Suprapubic skin (tissue), 4 donors: ENCODE data around the gene ZBTB20. TPM values are rescaled to one million over a fixed set of nuclear protein-coding genes. Genes with fewer than 3 reads are reported as not detected.

ENCODE experiments used
- DNase-seq, 2 donors: peaks; one replicate each; pipeline ENCODE4 v3.0.0-alpha.2; 2019; ENCODE audit warnings: low spot score in 2 of 2
- H3K27ac ChIP-seq: fragments of 200-600 bp; sonication (generic); one replicate; pipeline ENCODE4 v1.5.1; 2019
- H3K27me3 ChIP-seq: fragments of 200-600 bp; sonication (generic); one replicate; pipeline ENCODE4 v1.5.1; 2019
- H3K36me3 ChIP-seq: fragments of 200-600 bp; sonication (generic); one replicate; pipeline ENCODE4 v1.5.1; 2019
- H3K4me1 ChIP-seq: fragments of 200-600 bp; sonication (generic); one replicate; pipeline ENCODE4 v1.5.1; 2019
- H3K4me3 ChIP-seq: fragments of 200-600 bp; sonication (generic); one replicate; pipeline ENCODE4 v1.5.1; 2019; ENCODE audit warnings: mild to moderate bottlenecking
- H3K9me3 ChIP-seq: fragments of 200-600 bp; sonication (generic); one replicate; pipeline ENCODE4 v1.5.1; 2019
- CTCF ChIP-seq, 2 donors: fragments of 200-600 bp in 1 of 2; fragments of 450-650 bp in 1 of 2; sonication (generic) in 1 of 2; IDR thresholded peaks; one replicate each; pipeline ENCODE4 v1.5.1; 2016 to 2019; ENCODE audit warnings: antibody characterized with exemption in 2 of 2, mild to moderate bottlenecking in 1 of 2, moderate library complexity in 1 of 2
- EP300 ChIP-seq: sonication (generic); formaldehyde crosslinking; IDR thresholded peaks from one replicate; pipeline ENCODE4 v1.6.1; 2017; ENCODE audit warnings: antibody characterized with exemption
- POLR2A ChIP-seq, 2 donors: fragments of 450-650 bp; IDR thresholded peaks; one replicate each; pipeline ENCODE4 v1.6.1; 2017; ENCODE audit warnings: antibody characterized with exemption in 2 of 2, mild to moderate bottlenecking in 2 of 2, moderate library complexity in 2 of 2
- POLR2AphosphoS5 ChIP-seq, 3 donors: sonication (generic); formaldehyde crosslinking; IDR thresholded peaks; one replicate each; pipeline ENCODE4 v1.6.1; 2017; ENCODE audit warnings: antibody characterized with exemption in 3 of 3
- WGBS: methylation state at CpG from one replicate; pipeline ENCODE4 v1.1.5; 2018; 5-methylcytosine and 5-hydroxymethylcytosine counted together
- total RNA-seq, 4 donors: library from RNA; depleted of rRNA; stranded (reverse); fragments of >200 nt; gene quantifications; one replicate each; pipeline ENCODE4 v1.1.0, GENCODE V29; 2016

The ZBTB20 gene
- total RNA-seq, 4 donors from 2014 or later: 23.6 to 77.2 (median 39.4) TPM

DNA sequence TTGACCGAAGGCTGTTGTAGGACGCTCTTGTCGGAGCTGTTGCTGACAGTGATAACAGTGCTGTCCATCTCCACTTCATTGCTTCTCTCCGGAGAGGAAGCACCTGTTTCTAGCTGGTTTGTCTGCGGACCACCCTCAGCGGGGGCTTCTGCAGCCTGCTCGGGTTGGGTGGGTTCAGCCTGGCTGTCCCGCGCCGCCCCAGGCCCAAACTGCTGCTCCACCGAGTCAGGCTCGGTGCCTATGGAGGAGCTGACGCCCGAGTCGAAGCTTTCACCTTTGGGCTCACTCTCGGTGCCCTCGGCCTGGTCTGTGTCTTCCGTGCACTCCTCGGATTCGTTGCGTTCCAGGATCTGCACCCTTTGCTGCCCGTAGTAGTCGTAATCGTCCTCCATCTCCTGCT lies 796.4 kb downstream of the ZBTB20 start:
- Histone ChIP-seq H3K9me3 (no peaks in the 10 kb centered on the region), H3K27me3 (no peaks in the 10 kb centered on the region), H3K27ac (no peak overlapping the region), H3K36me3 (peaks cover 33% of the 10 kb centered on the region), H3K4me3 (no peak overlapping the region), H3K4me1 (no peaks in the 10 kb centered on the region)
- DNase-seq: no peak
- WGBS: 98% methylated on average over 21 of the region's 24 CpGs
- TF ChIP-seq POLR2AphosphoS5 (IDR thresholded peaks at IDR 0.05) (no peak), POLR2A (IDR thresholded peaks at IDR 0.05) (no peak), CTCF (IDR thresholded peaks at IDR 0.05) (no peak), EP300 (no peak)

GRCh38 chr3:114350271-114350670 lies 796.8 kb downstream of the ZBTB20 start:
- Histone ChIP-seq H3K27ac (no peak overlapping the region), H3K9me3 (no peaks in the 10 kb centered on the region), H3K27me3 (no peaks in the 10 kb centered on the region), H3K36me3 (peaks cover 33% of the 10 kb centered on the region), H3K4me3 (no peak overlapping the region), H3K4me1 (no peaks in the 10 kb centered on the region)
- DNase-seq: no peak
- 93% methylated on average over 10 of the region's 12 CpGs for WGBS
- TF ChIP-seq EP300 (no peak), POLR2A (IDR thresholded peaks at IDR 0.05) (no peak), CTCF (IDR thresholded peaks at IDR 0.05) (no peak), POLR2AphosphoS5 (IDR thresholded peaks at IDR 0.05) (no peak)

DNA sequence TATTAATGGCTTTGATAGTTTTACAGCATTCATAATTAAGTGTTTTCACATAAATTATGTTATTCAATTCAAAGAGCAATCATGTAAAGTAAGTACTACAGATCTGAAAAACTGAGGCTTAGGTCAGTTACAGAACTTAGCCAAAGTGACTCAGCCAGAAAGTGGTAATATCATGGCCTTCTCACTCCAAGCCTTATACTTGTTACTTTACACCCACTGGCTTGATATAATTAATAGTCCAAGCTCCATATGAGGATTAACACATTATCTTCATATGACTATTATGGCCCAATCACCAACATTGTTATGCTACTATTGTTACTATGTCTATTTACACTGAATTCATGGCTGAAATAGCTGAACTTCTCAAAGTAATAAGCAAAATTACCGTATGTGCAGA lies 802.6 kb downstream of the ZBTB20 start:
- Histone ChIP-seq H3K9me3 (no peaks in the 10 kb centered on the region), H3K4me3 (no peak overlapping the region), H3K27me3 (no peaks in the 10 kb centered on the region), H3K36me3 (peaks cover 10% of the 10 kb centered on the region), H3K4me1 (no peaks in the 10 kb centered on the region), H3K27ac (no peak overlapping the region)
- TF ChIP-seq POLR2AphosphoS5 (IDR thresholded peaks at IDR 0.05): no peak
- TF ChIP-seq POLR2A (IDR thresholded peaks at IDR 0.05): no peak
- TF ChIP-seq EP300: no peak
- TF ChIP-seq CTCF (IDR thresholded peaks at IDR 0.05): no peak
- no peak for DNase-seq
- 84% methylated on average over 1 of the region's 1 CpG for WGBS

GRCh38 chr3:114338651-114339357 lies 808.3 kb downstream of the ZBTB20 start:
- no peaks in the 10 kb centered on the region for H3K27me3 ChIP-seq
- DNase-seq: no peak
- no peak for TF ChIP-seq POLR2A (IDR thresholded peaks at IDR 0.05)
- no peaks in the 10 kb centered on the region for H3K9me3 ChIP-seq
- H3K4me1 ChIP-seq: no peaks in the 10 kb centered on the region
- 91% methylated on average over 19 of the region's 19 CpGs for WGBS
- H3K4me3 ChIP-seq: no peak overlapping the region
- H3K36me3 ChIP-seq: peaks cover 13% of the 10 kb centered on the region
- H3K27ac ChIP-seq: no peak overlapping the region

DNA sequence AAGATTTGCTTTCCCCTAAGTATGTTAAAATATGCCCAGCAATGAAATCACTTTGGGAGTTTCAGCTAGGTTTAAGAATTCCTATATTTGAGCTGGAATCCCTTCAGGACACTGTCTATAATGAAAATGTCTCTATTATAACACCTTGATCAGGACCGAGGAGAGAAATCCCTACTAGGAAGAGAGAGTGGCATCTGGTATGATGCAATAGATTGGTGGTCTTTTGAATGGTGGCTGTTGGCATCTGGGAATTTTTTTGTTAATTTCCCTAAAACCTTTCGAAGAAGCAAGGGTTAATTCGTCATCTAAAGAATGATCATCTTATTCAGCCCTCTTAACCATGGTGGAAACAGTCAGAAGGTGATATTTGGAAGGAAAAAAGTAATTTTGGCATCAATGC lies 810.2 kb downstream of the ZBTB20 start:
- H3K4me1 ChIP-seq: no peaks in the 10 kb centered on the region
- no peaks in the 10 kb centered on the region for H3K9me3 ChIP-seq
- peaks cover 13% of the 10 kb centered on the region for H3K36me3 ChIP-seq
- TF ChIP-seq POLR2A (IDR thresholded peaks at IDR 0.05) (no peak), EP300 (no peak), CTCF (IDR thresholded peaks at IDR 0.05) (no peak), POLR2AphosphoS5 (IDR thresholded peaks at IDR 0.05) (no peak)
- no peak overlapping the region for H3K4me3 ChIP-seq
- no peak for DNase-seq
- H3K27ac ChIP-seq: no peak overlapping the region
- 90% methylated on average over 3 of the region's 3 CpGs for WGBS
- H3K27me3 ChIP-seq: no peaks in the 10 kb centered on the region
